ENCODE data around the gene MDFI.

DNA sequence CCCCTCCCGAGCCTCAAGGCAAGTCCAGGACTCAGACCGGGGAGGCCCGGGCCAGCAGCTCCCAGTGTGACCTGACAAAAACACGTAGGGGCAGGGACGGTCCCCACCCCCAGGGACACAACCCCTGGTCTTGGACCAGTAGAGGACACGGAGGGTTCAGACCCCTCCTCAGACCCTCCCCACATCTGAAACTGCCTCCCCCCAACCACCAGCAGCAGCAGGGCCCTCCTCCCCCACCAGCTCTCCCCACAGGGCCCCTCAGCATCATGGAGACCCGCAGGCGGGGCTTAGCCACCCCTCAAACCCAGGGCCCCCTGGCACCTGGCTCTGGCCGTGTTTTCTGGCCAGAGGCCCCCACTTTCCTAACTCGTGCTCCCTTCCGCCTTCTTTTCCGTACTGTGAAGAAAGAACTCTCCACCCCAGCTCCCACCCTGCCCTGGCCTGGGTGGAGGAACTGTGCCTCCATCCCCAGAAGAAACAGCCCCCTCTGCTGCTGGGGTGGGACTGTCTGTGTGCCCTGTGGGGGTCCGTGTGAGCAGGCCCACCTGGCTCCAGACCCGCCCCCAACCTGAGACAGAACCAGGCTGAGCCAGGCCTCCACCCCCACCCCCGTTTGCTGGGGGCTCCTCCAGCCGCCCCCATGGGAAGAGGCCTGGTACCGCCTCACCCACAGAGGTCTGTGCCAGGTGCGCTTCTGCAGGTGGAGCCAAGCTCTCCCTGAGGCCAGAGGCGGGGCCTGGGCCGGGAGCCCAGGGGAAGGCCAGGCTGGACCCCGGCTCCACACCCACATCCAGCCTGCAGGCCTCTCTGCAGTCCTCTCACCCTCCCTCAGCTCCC lies 39.0 kb upstream of the MDFI start:
- TF ChIP-seq, protein P1, sequence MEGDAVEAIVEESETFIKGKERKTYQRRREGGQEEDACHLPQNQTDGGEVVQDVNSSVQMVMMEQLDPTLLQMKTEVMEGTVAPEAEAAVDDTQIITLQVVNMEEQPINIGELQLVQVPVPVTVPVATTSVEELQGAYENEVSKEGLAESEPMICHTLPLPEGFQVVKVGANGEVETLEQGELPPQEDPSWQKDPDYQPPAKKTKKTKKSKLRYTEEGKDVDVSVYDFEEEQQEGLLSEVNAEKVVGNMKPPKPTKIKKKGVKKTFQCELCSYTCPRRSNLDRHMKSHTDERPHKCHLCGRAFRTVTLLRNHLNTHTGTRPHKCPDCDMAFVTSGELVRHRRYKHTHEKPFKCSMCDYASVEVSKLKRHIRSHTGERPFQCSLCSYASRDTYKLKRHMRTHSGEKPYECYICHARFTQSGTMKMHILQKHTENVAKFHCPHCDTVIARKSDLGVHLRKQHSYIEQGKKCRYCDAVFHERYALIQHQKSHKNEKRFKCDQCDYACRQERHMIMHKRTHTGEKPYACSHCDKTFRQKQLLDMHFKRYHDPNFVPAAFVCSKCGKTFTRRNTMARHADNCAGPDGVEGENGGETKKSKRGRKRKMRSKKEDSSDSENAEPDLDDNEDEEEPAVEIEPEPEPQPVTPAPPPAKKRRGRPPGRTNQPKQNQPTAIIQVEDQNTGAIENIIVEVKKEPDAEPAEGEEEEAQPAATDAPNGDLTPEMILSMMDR (conservative IDR thresholded peaks at IDR 0.05; ENCODE audit: low read depth in 2 of 2) = peak; percentile 16 to 34; a peak in 3 of 4 replicates
- TF ChIP-seq EZH2 (IDR thresholded peaks at IDR 0.05; ENCODE audit: low read depth, unreplicated experiment) (no peak), POLR2AphosphoS5 (IDR thresholded peaks at IDR 0.05; ENCODE audit: low read depth) (no peak), STAT1 (IDR thresholded peaks at IDR 0.05; ENCODE audit: unreplicated experiment) (no peak), ZNF331 (CRISPR knock-in tag; IDR thresholded peaks at IDR 0.05; ENCODE audit: low read depth) (no peak), CREB1 (CRISPR knock-in tag; IDR thresholded peaks at IDR 0.05; ENCODE audit: low read depth) (no peak)
- TF ChIP-seq, protein P2, sequence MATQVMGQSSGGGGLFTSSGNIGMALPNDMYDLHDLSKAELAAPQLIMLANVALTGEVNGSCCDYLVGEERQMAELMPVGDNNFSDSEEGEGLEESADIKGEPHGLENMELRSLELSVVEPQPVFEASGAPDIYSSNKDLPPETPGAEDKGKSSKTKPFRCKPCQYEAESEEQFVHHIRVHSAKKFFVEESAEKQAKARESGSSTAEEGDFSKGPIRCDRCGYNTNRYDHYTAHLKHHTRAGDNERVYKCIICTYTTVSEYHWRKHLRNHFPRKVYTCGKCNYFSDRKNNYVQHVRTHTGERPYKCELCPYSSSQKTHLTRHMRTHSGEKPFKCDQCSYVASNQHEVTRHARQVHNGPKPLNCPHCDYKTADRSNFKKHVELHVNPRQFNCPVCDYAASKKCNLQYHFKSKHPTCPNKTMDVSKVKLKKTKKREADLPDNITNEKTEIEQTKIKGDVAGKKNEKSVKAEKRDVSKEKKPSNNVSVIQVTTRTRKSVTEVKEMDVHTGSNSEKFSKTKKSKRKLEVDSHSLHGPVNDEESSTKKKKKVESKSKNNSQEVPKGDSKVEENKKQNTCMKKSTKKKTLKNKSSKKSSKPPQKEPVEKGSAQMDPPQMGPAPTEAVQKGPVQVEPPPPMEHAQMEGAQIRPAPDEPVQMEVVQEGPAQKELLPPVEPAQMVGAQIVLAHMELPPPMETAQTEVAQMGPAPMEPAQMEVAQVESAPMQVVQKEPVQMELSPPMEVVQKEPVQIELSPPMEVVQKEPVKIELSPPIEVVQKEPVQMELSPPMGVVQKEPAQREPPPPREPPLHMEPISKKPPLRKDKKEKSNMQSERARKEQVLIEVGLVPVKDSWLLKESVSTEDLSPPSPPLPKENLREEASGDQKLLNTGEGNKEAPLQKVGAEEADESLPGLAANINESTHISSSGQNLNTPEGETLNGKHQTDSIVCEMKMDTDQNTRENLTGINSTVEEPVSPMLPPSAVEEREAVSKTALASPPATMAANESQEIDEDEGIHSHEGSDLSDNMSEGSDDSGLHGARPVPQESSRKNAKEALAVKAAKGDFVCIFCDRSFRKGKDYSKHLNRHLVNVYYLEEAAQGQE (IDR thresholded peaks at IDR 0.05; ENCODE audit: unreplicated experiment) = no peak
